Measurements from ENCODE around the gene NFIX.

NFIX gene

GRCh38 chr19:12990431-12990830 lies 4.8 kb upstream of the NFIX start:
- no peak for FAIRE-seq
- no peak for DNase-seq (ENCODE audit: insufficient read length, low spot score)
- no peak for TF ChIP-seq POLR2A (IDR thresholded peaks at IDR 0.05; ENCODE audit: low read depth, low read length)

GRCh38 chr19:12990853-12991252 lies 4.4 kb upstream of the NFIX start:
- TF ChIP-seq POLR2A (IDR thresholded peaks at IDR 0.05; ENCODE audit: low read depth, low read length) = no peak
- FAIRE-seq (no peak), DNase-seq (ENCODE audit: insufficient read length, low spot score) (no peak)

GRCh38 chr19:12991296-12991695 lies 4.0 kb upstream of the NFIX start:
- FAIRE-seq (no peak), DNase-seq (ENCODE audit: insufficient read length, low spot score) (no peak)
- TF ChIP-seq POLR2A (IDR thresholded peaks at IDR 0.05; ENCODE audit: low read depth, low read length) = no peak

- DNase-seq (ENCODE audit: insufficient read length, low spot score) = no peak
- FAIRE-seq = no peak
- TF ChIP-seq POLR2A (IDR thresholded peaks at IDR 0.05; ENCODE audit: low read depth, low read length) = no peak
These were observed 2.5 kb upstream of the NFIX start for GRCh38 chr19:12992729-12993128.

- TF ChIP-seq POLR2A (IDR thresholded peaks at IDR 0.05; ENCODE audit: low read depth, low read length) = no peak
- no peak for DNase-seq (ENCODE audit: insufficient read length, low spot score)
- no peak for FAIRE-seq
These were observed 1.7 kb upstream of the NFIX start for GRCh38 chr19:12993562-12993961.

- DNase-seq (ENCODE audit: insufficient read length, low spot score) (peak; percentile 65), FAIRE-seq (no peak)
- TF ChIP-seq POLR2A (IDR thresholded peaks at IDR 0.05; ENCODE audit: low read depth, low read length) = no peak
These were observed 526 bp downstream of the NFIX start for GRCh38 chr19:12995596-12996405.

- TF ChIP-seq POLR2A (IDR thresholded peaks at IDR 0.05; ENCODE audit: low read depth, low read length) = no peak
- DNase-seq (ENCODE audit: insufficient read length, low spot score) = peak; percentile 52
- FAIRE-seq = no peak
These were observed 1.3 kb downstream of the NFIX start for GRCh38 chr19:12996406-12997094.

GRCh38 chr19:12997179-12997966 lies 2.1 kb downstream of the NFIX start:
- DNase-seq (ENCODE audit: insufficient read length, low spot score) (no peak), FAIRE-seq (no peak)

GRCh38 chr19:12997967-12998940 lies 3.0 kb downstream of the NFIX start:
- DNase-seq (ENCODE audit: insufficient read length, low spot score) = no peak
- FAIRE-seq = no peak
- TF ChIP-seq POLR2A (IDR thresholded peaks at IDR 0.05; ENCODE audit: low read depth, low read length) = no peak

More at GRCh38 chr19:12997179-12997966, 2.1 kb downstream of the NFIX start:
- no peak for TF ChIP-seq POLR2A (IDR thresholded peaks at IDR 0.05; ENCODE audit: low read depth, low read length)

- DNase-seq (ENCODE audit: insufficient read length, low spot score) = no peak
- TF ChIP-seq POLR2A (IDR thresholded peaks at IDR 0.05; ENCODE audit: low read depth, low read length) = no peak
- no peak for FAIRE-seq
These were observed 5.9 kb downstream of the NFIX start for GRCh38 chr19:13001166-13001501.

GRCh38 chr19:13001502-13002165 lies 6.4 kb downstream of the NFIX start:
- FAIRE-seq (no peak), DNase-seq (ENCODE audit: insufficient read length, low spot score) (no peak)
- TF ChIP-seq POLR2A (IDR thresholded peaks at IDR 0.05; ENCODE audit: low read depth, low read length) = no peak

- no peak for TF ChIP-seq POLR2A (IDR thresholded peaks at IDR 0.05; ENCODE audit: low read depth, low read length)
- FAIRE-seq (no peak), DNase-seq (ENCODE audit: insufficient read length, low spot score) (no peak)
These were observed 7.1 kb downstream of the NFIX start for GRCh38 chr19:13002166-13002898.
